SK-N-MC (cell line): ENCODE results near the gene ARHGAP22.

Experiments
- DNase-seq: peaks from one replicate; pipeline ENCODE4 v3.0.0-alpha.2; 2011; ENCODE audit warnings: low read depth, low spot score
- H3K27ac ChIP-seq: fragments of 200-600 bp; sonication (generic); 2 replicates; pipeline ENCODE4 v1.5.1; 2016; ENCODE audit warnings: mixed run types
- H3K36me3 ChIP-seq: fragments of 200-600 bp; sonication (generic); 2 replicates; pipeline ENCODE4 v1.6.1; 2017; ENCODE audit warnings: antibody characterized with exemption, low read length, mixed read lengths; ENCODE audit not compliant: insufficient read depth
- H3K4me3 ChIP-seq: fragments of 200-600 bp; sonication (generic); 2 replicates; pipeline ENCODE4 v1.5.1; 2016
- H3K9ac ChIP-seq: fragments of 200-600 bp; sonication (generic); 2 replicates; pipeline ENCODE4 v1.8.0; 2017; ENCODE audit warnings: mixed run types, mixed read lengths; ENCODE audit not compliant: insufficient read length
- H3K9me3 ChIP-seq: fragments of 200-600 bp; sonication (generic); 2 replicates; pipeline ENCODE4 v1.6.1; 2017; ENCODE audit warnings: low read depth, mild to moderate bottlenecking, antibody characterized with exemption, low read length, moderate library complexity, mixed read lengths
- EZH2 ChIP-seq: fragments of 200-600 bp; sonication (generic); IDR thresholded peaks from one replicate; pipeline ENCODE4 v1.6.1; 2017; ENCODE audit warnings: antibody characterized with exemption
- FOXP2 ChIP-seq: optimal IDR thresholded peaks from 2 replicates; pipeline ENCODE3; 2011; ENCODE audit warnings: mild to moderate bottlenecking, moderate library complexity; ENCODE audit not compliant: insufficient read depth; ENCODE audit errors: extremely low read length, control extremely low read depth
- POLR2AphosphoS5 ChIP-seq: IDR thresholded peaks from 2 replicates; pipeline ENCODE4 v1.6.1; 2012; ENCODE audit warnings: mild to moderate bottlenecking, low read depth, low read length, borderline replicate concordance

ARHGAP22 gene

GRCh38 chr10:48442090-48442808 lies 162.6 kb downstream of the ARHGAP22 start:
- Histone ChIP-seq H3K9ac (no peak overlapping the region), H3K27ac (no peak overlapping the region), H3K36me3 (no peaks in the 10 kb centered on the region), H3K9me3 (no peaks in the 10 kb centered on the region), H3K4me3 (no peak overlapping the region)
- no peak for TF ChIP-seq EZH2
- TF ChIP-seq POLR2AphosphoS5: no peak
- no peak for TF ChIP-seq FOXP2
- DNase-seq: no peak

DNA sequence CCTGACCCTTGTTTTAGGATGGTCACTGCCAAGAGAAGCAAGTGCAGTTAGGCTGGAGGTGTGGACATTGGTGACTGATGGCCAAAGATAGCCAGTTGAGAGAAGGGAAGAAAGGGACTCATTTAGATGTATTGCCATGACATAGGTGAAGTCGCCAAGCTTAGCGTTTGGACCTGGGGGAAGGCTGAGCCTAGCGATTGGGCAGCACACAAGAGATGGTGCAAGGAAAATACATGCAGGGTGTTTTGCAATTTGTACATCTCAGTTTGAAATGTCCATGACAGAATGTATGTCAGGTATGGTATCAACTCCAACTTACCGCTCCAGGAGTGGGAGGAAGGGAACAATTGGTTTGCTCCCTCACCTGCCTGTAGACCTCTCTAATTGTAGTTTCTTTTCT lies 164.1 kb downstream of the ARHGAP22 start:
- Histone ChIP-seq H3K9me3 (no peaks in the 10 kb centered on the region), H3K9ac (no peak overlapping the region), H3K36me3 (no peaks in the 10 kb centered on the region), H3K4me3 (no peak overlapping the region), H3K27ac (no peak overlapping the region)
- no peak for DNase-seq
- TF ChIP-seq FOXP2 (no peak), POLR2AphosphoS5 (no peak), EZH2 (no peak)

- no peaks in the 10 kb centered on the region for H3K9me3 ChIP-seq
- DNase-seq: no peak
- no peak overlapping the region for H3K9ac ChIP-seq
- H3K36me3 ChIP-seq: no peaks in the 10 kb centered on the region
- H3K4me3 ChIP-seq: no peak overlapping the region
- no peak overlapping the region for H3K27ac ChIP-seq
- TF ChIP-seq POLR2AphosphoS5 (no peak), EZH2 (no peak), FOXP2 (no peak)
These were observed 165.3 kb downstream of the ARHGAP22 start for GRCh38 chr10:48439581-48440041.

DNA sequence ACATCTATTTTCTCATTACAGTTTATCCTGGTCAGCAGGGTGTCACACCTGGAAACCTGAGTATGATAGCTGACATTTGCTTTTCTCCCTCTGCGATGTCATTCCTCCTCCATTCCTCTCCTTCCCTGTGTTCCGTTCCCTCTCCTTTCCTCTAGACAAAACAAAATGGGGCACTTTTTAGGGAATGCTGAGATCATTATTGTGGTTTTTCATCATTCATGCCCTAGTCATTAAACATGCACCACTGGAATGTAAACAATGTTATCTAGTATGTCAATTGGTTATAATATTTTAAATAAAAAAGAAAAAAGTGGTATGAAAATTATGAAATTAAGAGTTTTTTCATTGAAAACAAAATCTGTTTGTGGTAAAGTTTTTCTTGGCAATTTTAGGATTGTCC lies 165.8 kb downstream of the ARHGAP22 start:
- Histone ChIP-seq H3K27ac (no peak overlapping the region), H3K9me3 (no peaks in the 10 kb centered on the region), H3K4me3 (no peak overlapping the region), H3K36me3 (no peaks in the 10 kb centered on the region), H3K9ac (no peak overlapping the region)
- DNase-seq: no peak
- TF ChIP-seq POLR2AphosphoS5: no peak
- TF ChIP-seq FOXP2: no peak
- no peak for TF ChIP-seq EZH2

DNA sequence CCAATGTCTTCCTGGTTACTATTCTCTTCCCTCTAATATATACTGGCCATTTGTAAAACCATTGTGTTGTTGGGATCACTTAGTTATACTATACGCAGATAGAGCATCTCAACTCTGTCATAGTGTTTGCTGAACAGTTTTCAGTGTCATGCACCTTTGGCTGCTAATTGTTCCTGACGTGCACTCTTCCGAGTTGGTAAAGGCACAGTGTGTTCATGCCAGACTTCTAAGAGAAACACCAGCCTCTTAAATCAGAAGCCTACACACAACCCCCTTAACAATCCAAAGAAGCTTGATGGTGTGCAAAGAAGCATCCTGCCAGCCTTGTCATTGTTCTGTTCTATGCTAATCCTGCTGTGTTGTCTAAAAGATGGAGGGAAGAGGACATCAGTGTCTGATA lies 167.3 kb downstream of the ARHGAP22 start:
- Histone ChIP-seq H3K9me3 (no peaks in the 10 kb centered on the region), H3K27ac (no peak overlapping the region), H3K9ac (no peak overlapping the region), H3K4me3 (no peak overlapping the region), H3K36me3 (no peaks in the 10 kb centered on the region)
- DNase-seq: no peak
- TF ChIP-seq FOXP2 (no peak), POLR2AphosphoS5 (no peak), EZH2 (no peak)

GRCh38 chr10:48431871-48432270 lies 173.0 kb downstream of the ARHGAP22 start:
- no peak overlapping the region for H3K9ac ChIP-seq
- H3K36me3 ChIP-seq: no peaks in the 10 kb centered on the region
- no peak overlapping the region for H3K4me3 ChIP-seq
- TF ChIP-seq FOXP2 (no peak), EZH2 (no peak), POLR2AphosphoS5 (no peak)
- H3K9me3 ChIP-seq: no peaks in the 10 kb centered on the region
- no peak for DNase-seq
- no peak overlapping the region for H3K27ac ChIP-seq

DNA sequence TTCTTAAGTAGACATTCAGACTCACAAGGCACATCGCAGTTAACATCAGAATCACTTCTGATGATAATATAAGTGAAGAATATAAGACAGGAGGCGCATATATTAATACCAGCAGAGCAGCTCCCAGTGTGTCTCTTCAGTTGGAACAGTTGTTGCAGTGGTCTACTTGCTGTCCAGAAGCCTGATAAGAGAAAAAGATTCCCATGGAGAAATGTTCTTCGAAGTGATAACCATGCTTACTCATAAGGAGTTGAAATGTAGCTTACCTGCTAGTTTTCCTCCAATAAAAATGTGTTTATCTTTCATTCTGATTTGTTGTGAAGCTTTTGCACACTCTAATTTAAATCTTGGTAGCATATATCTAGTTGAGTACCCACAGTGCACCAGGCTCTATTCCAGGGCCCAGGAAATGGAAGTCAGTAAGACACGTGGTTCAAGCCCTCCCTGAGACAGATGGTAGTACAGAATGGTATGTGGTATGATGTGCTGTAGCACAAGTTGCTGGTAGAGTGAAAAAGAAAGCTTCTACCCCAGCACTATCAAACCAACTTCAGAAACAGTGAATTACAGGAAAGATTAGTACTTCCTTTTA lies 174.4 kb downstream of the ARHGAP22 start:
- Histone ChIP-seq H3K9me3 (no peaks in the 10 kb centered on the region), H3K27ac (no peak overlapping the region), H3K9ac (no peak overlapping the region), H3K4me3 (no peak overlapping the region), H3K36me3 (no peaks in the 10 kb centered on the region)
- TF ChIP-seq POLR2AphosphoS5 (no peak), EZH2 (no peak), FOXP2 (no peak)
- DNase-seq: no peak

DNA sequence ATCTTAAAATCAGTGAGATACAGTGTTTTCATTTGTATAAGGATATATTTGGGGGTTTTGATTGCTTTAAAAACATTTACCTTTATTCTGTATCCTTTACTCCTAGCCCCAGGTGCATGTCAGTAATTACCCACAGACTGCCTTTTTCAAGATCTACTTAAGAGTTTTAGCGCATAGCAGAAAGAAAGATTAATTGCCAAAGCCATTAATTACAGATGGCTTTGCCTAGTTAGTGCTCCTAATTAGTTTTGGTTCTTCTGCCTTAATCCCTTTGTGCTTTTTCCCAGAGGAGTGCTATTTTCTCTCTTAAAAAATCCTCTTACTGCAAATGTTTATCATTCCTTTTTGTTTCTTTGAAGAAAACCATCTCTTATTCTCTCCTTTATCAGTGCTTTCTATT lies 175.6 kb downstream of the ARHGAP22 start:
- Histone ChIP-seq H3K36me3 (no peaks in the 10 kb centered on the region), H3K9ac (no peak overlapping the region), H3K9me3 (no peaks in the 10 kb centered on the region), H3K4me3 (no peak overlapping the region), H3K27ac (no peak overlapping the region)
- TF ChIP-seq EZH2 (no peak), FOXP2 (no peak), POLR2AphosphoS5 (no peak)
- no peak for DNase-seq
